Endothelial cell of umbilical vein (primary cell): ENCODE results near the gene UVRAG. TPM values are rescaled to one million over a fixed set of nuclear protein-coding genes. Genes with fewer than 3 reads are reported as not detected.
"Not testable (repeated sequence)": the region's sequence is repeated elsewhere in the genome, so short reads cannot be mapped to it uniquely, and the experiment has no call there.

ENCODE experiments used
- BruUV-seq: library from RNA; stranded (reverse); fragments of 400-500 nt; replicated peaks from 2 replicates; lab custom pipeline; 2021; lab: Mats Ljungman, UMichigan
- CTCF ChIA-PET: fragments of 300-600, 350-600 bp; sonication (Branson Sonifier 250); formaldehyde crosslinking; loops from one replicate; lab custom pipeline; 2021; ENCODE audit warnings: antibody characterized with exemption, inconsistent platforms; lab: Charles Lee
- POLR2A ChIA-PET: fragments of 300-600, 350-600 bp; sonication (Branson Sonifier 250); formaldehyde crosslinking; loops from one replicate; lab custom pipeline; 2021; ENCODE audit warnings: antibody characterized with exemption, inconsistent platforms; lab: Charles Lee
- DNase-seq: peaks from one replicate; pipeline ENCODE4 v3.0.0-alpha.2; 2011; ENCODE audit warnings: low read depth, low spot score
- FAIRE-seq: peaks from 2 replicates; lab custom pipeline; 2011; peaks lifted over from hg19 to GRCh38; lab: Jason Lieb, UNC
- H2AFZ ChIP-seq: 2 replicates; pipeline ENCODE4 v1.6.0; 2012; ENCODE audit warnings: low read depth, low read length, control low read depth, inconsistent platforms
- H3K27ac ChIP-seq: 2 replicates; pipeline ENCODE4 v1.5.1; 2011; ENCODE audit warnings: low read depth, mild to moderate bottlenecking, control low read depth, low read length, moderate library complexity; ENCODE audit not compliant: insufficient read depth
- H3K27me3 ChIP-seq, 2 experiments: 2 replicates each; pipeline versions ENCODE4 v1.6.0 to v1.6.1; 2011; ENCODE audit warnings: low read length in 2 of 2, mixed read lengths in 1 of 2; ENCODE audit not compliant: control insufficient read depth in 2 of 2, insufficient read depth in 2 of 2
- H3K36me3 ChIP-seq, 2 experiments: 2 replicates in 1 of 2; 3 replicates in 1 of 2; pipeline ENCODE4 v1.5.1; 2011; ENCODE audit warnings: low read length in 2 of 2, mild to moderate bottlenecking in 1 of 2, moderate library complexity in 1 of 2; ENCODE audit not compliant: control insufficient read depth in 2 of 2, insufficient read depth in 2 of 2; ENCODE audit errors: extremely low read depth in 1 of 2
- H3K4me1 ChIP-seq: 3 replicates; pipeline ENCODE4 v1.5.1; 2011; ENCODE audit warnings: mild to moderate bottlenecking, low read length; ENCODE audit not compliant: control insufficient read depth, insufficient read depth; ENCODE audit errors: extremely low read depth
- H3K4me2 ChIP-seq: 2 replicates; pipeline ENCODE4 v1.6.1; 2011; ENCODE audit warnings: low read length, control low read depth, mixed read lengths; ENCODE audit not compliant: insufficient read depth
- H3K4me3 ChIP-seq, 3 experiments: fragments of 200-600 bp in 1 of 3; sonication (generic), shearing (Covaris generic) in 1 of 3; replicated peaks in 1 of 3; 2 replicates each; pipeline ENCODE4 v1.5.1; 2011 to 2016; ENCODE audit warnings: control low read depth in 3 of 3, low read length in 3 of 3, mild to moderate bottlenecking in 2 of 3, inconsistent platforms in 1 of 3, low read depth in 1 of 3, moderate library complexity in 1 of 3; ENCODE audit not compliant: insufficient read depth in 1 of 3
- H3K79me2 ChIP-seq: 2 replicates; pipeline ENCODE4 v1.6.0; 2012; ENCODE audit warnings: low read length, inconsistent platforms; ENCODE audit not compliant: control insufficient read depth, insufficient read depth
- H3K9ac ChIP-seq: replicated peaks from 2 replicates; pipeline ENCODE3; 2011; ENCODE audit warnings: low read length, control low read depth; ENCODE audit not compliant: insufficient read depth; ENCODE audit errors: extremely low read depth
- H3K9me1 ChIP-seq: replicated peaks from 3 replicates; pipeline ENCODE4 v1.6.0; 2011; ENCODE audit warnings: mild to moderate bottlenecking, low read length; ENCODE audit not compliant: control insufficient read depth, insufficient read depth; ENCODE audit errors: extremely low read depth
- H3K9me3 ChIP-seq: replicated peaks from 2 replicates; pipeline ENCODE4 v1.5.1; 2012; ENCODE audit warnings: low read length, inconsistent platforms; ENCODE audit not compliant: control insufficient read depth, insufficient read depth
- H4K20me1 ChIP-seq: replicated peaks from 2 replicates; pipeline ENCODE3; 2011; ENCODE audit warnings: mild to moderate bottlenecking, low read length; ENCODE audit not compliant: control insufficient read depth, insufficient read depth; ENCODE audit errors: extremely low read depth
- CTCF ChIP-seq, 2 donors: IDR thresholded peaks; 1 replicate in 1 of 2; 2 replicates in 1 of 2; pipeline ENCODE4 v1.5.1; 2011; ENCODE audit warnings: low read length in 2 of 2, mild to moderate bottlenecking in 2 of 2, moderate library complexity in 2 of 2, control low read depth in 1 of 2, inconsistent platforms in 1 of 2, low read depth in 1 of 2; ENCODE audit not compliant: insufficient read depth in 1 of 2; ENCODE audit errors: extremely low read depth in 1 of 2
- EZH2 ChIP-seq: IDR thresholded peaks from 2 replicates; pipeline ENCODE4 v1.6.1; 2012; ENCODE audit warnings: borderline replicate concordance, low read depth, mild to moderate bottlenecking, moderate library complexity, low read length, inconsistent platforms; ENCODE audit not compliant: severe bottlenecking
- FOS ChIP-seq: IDR thresholded peaks from 2 replicates; pipeline ENCODE4 v1.6.1; 2011; ENCODE audit warnings: mild to moderate bottlenecking, low read length, moderate library complexity, borderline replicate concordance; ENCODE audit not compliant: insufficient read depth
- GATA2 ChIP-seq: IDR thresholded peaks from 2 replicates; pipeline ENCODE4 v1.7.0; 2011; ENCODE audit warnings: low read depth, mild to moderate bottlenecking, moderate library complexity, mixed read lengths, low read length; ENCODE audit not compliant: insufficient read length, insufficient read depth
- JUN ChIP-seq: IDR thresholded peaks from 2 replicates; pipeline ENCODE4 v1.6.1; 2011; ENCODE audit warnings: borderline replicate concordance, low read depth; ENCODE audit not compliant: insufficient read length, insufficient read depth
- MYC ChIP-seq: IDR thresholded peaks from one replicate; pipeline ENCODE4 v1.6.1; 2011; ENCODE audit warnings: mild to moderate bottlenecking, low read depth, low read length
- POLR2A ChIP-seq: IDR thresholded peaks from 2 replicates; pipeline ENCODE4 v1.6.1; 2012; ENCODE audit warnings: low read depth, mild to moderate bottlenecking, control low read depth, low read length
- POLR2AphosphoS5 ChIP-seq: IDR thresholded peaks from 2 replicates; pipeline ENCODE4 v1.6.1; 2012; ENCODE audit warnings: low read depth, mild to moderate bottlenecking, control low read depth, low read length, moderate library complexity; ENCODE audit not compliant: insufficient read depth
- dilution Hi-C: fragments of 300-500 bp; cut with MboI; formaldehyde crosslinking; loops from one replicate; pipeline ENCODE4 v1.15.0; 2019; ENCODE audit warnings: low sequenced_read_pairs; ENCODE audit not compliant: extremely low pct_ligation_motif_present
- intact Hi-C: fragments of 100-400 bp; cut with micrococcal nuclease; formaldehyde crosslinking; loops from one replicate; pipeline ENCODE4 v1.10.0; 2022
- polyA plus RNA-seq, 4 experiments: library from polyadenylated mRNA; depleted of rRNA in 3 of 4; stranded (reverse) in 3 of 4; unstranded in 1 of 4; fragments of >200 nt; gene quantifications; 2 replicates each; pipeline versions ENCODE4 v1.2.1 to v1.2.3, GENCODE V29; 2011 to 2012; ENCODE audit warnings: missing spikeins in 1 of 4
- total RNA-seq: library from RNA; stranded (reverse); gene quantifications from 2 replicates; pipeline ENCODE4 v1.2.3, GENCODE V29; 2021
- TF ChIP-seq, protein P1 (sequence below): IDR thresholded peaks from 2 replicates; pipeline ENCODE4 v1.6.1; 2011; ENCODE audit not compliant: insufficient read depth, insufficient read length

The UVRAG gene
- total and polyA plus RNA-seq, 2 donors (not counting 3 experiments of a cell fraction or from before 2014, with no cell fraction given) = 21.2 to 65.6 TPM

- BruUV-seq = no TSS peak
- peaks cover 61% of the 10 kb centered on the region for H3K79me2 ChIP-seq
- H3K9me3 ChIP-seq = no peaks in the 10 kb centered on the region
- FAIRE-seq = no peak
- intact Hi-C loops (no loop called here), dilution Hi-C loops (no loop called here)
- TF ChIP-seq POLR2AphosphoS5 = no peak
- TF ChIP-seq MYC = no peak
- TF ChIP-seq, protein P1, sequence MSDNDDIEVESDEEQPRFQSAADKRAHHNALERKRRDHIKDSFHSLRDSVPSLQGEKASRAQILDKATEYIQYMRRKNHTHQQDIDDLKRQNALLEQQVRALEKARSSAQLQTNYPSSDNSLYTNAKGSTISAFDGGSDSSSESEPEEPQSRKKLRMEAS = no peak
- no peak for TF ChIP-seq GATA2
- no peak for TF ChIP-seq FOS
- TF ChIP-seq CTCF (IDR thresholded peaks at IDR 0.05; ENCODE audit: extremely low read depth in 1 of 2, insufficient read depth in 1 of 2, low read depth in 1 of 2, low read length in 2 of 2) = no peak
- no peak for TF ChIP-seq POLR2A
- no peak for TF ChIP-seq EZH2
- TF ChIP-seq JUN = no peak
- H3K36me3 ChIP-seq = no peaks in the 10 kb centered on the region
- H3K27me3 ChIP-seq = no peaks in the 10 kb centered on the region
- no peak for DNase-seq
- H3K9me1 ChIP-seq = no peaks in the 10 kb centered on the region
- H3K9ac ChIP-seq = no peak overlapping the region
- ChIA-PET POLR2A (no interaction called here), CTCF (no interaction called here)
- H3K27ac ChIP-seq = no peak overlapping the region
- peaks cover 27% of the 10 kb centered on the region for H3K4me1 ChIP-seq
- H3K4me3 ChIP-seq = no peak overlapping the region
- no peaks in the 10 kb centered on the region for H4K20me1 ChIP-seq
- no peak overlapping the region for H3K4me2 ChIP-seq
- no peak overlapping the region for H2AFZ ChIP-seq
These were observed 154.8 kb downstream of the UVRAG start for GRCh38 chr11:75969626-75970308.

- H3K9ac ChIP-seq, H2AFZ ChIP-seq, DNase-seq, H3K9me3 ChIP-seq, H4K20me1 ChIP-seq, H3K27me3 ChIP-seq, BruUV-seq, H3K27ac ChIP-seq, H3K4me1 ChIP-seq, H3K9me1 ChIP-seq, H3K4me3 ChIP-seq, intact Hi-C loops, FAIRE-seq, H3K4me2 ChIP-seq, CTCF ChIA-PET, H3K36me3 ChIP-seq, dilution Hi-C loops, POLR2A ChIA-PET: not testable (repeated sequence)
- peaks cover 43% of the 10 kb centered on the region for H3K79me2 ChIP-seq
These were observed 158.7 kb downstream of the UVRAG start for GRCh38 chr11:75973710-75974109.

DNA sequence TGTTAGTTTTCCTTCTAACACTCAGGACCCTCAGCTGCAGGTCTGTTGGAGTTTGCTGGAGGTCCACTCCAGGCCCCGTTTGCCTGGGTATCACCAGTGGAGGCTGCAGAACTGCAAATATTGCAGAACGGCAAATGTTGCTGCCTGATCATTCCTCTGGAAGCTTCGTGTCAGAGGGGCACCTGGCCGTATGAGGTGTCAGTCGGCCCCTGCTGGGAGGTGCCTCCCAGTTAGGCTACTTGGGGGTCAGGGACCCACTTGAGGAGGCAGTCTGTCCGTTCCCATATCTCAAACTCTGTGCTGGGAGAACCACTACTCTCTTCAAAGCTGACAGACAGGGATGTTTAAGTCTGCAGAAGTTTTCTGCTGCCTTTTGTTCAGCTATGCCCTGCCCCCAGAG, 164.1 kb downstream of the UVRAG start:
- DNase-seq, H3K4me3 ChIP-seq, H3K9ac ChIP-seq, H3K4me2 ChIP-seq, H3K9me3 ChIP-seq, BruUV-seq, POLR2A ChIA-PET, FAIRE-seq, H3K27me3 ChIP-seq, H4K20me1 ChIP-seq, H3K9me1 ChIP-seq, H3K36me3 ChIP-seq, H3K4me1 ChIP-seq, intact Hi-C loops, H2AFZ ChIP-seq, dilution Hi-C loops, H3K27ac ChIP-seq: not testable (repeated sequence)
- CTCF ChIA-PET = interaction anchor here (1.1 kb wide), 1 partner anchor 14 kb away, joined by 3 read pairs; no protein-coding TSS in a partner anchor
- peaks cover 20% of the 10 kb centered on the region for H3K79me2 ChIP-seq
